RWPE2 (cell line): ENCODE results near the gene ST7.

ENCODE experiments used
- ATAC-seq: fragments of 200-7000 bp; cut with Tn5 transposase; 3 replicates; pipeline ENCODE4 v1.9.1; 2021; ENCODE audit warnings: low read depth
- DNase-seq: peaks from one replicate; pipeline ENCODE4 v3.0.0-alpha.2; 2020; ENCODE audit warnings: low spot score
- H3K27ac ChIP-seq: fragments of 450-650 bp; 2 replicates; pipeline ENCODE4 v1.5.1; 2017; ENCODE audit warnings: mild to moderate bottlenecking; ENCODE audit not compliant: poor library complexity, severe bottlenecking
- H3K27me3 ChIP-seq: fragments of 250-450 bp; sonication (Bioruptor Pico); 2 replicates; pipeline ENCODE4 v1.5.1; 2021; ENCODE audit warnings: mild to moderate bottlenecking, moderate library complexity; ENCODE audit not compliant: insufficient read depth, poor library complexity, severe bottlenecking
- H3K36me3 ChIP-seq: fragments of 250-450 bp; sonication (Bioruptor Pico); 2 replicates; pipeline ENCODE4 v1.5.1; 2020; ENCODE audit warnings: low read depth, mild to moderate bottlenecking, moderate library complexity
- H3K4me1 ChIP-seq: fragments of 250-450 bp; sonication (Bioruptor Pico); 2 replicates; pipeline ENCODE4 v1.5.1; 2021; ENCODE audit warnings: mild to moderate bottlenecking, moderate library complexity; ENCODE audit not compliant: insufficient read depth, poor library complexity, severe bottlenecking
- H3K4me3 ChIP-seq: fragments of 250-450 bp; sonication (Bioruptor Pico); 2 replicates; pipeline ENCODE4 v1.5.1; 2021; ENCODE audit warnings: mild to moderate bottlenecking, moderate library complexity; ENCODE audit not compliant: severe bottlenecking
- H3K9me3 ChIP-seq: fragments of 250-450 bp; sonication (Bioruptor Pico); 2 replicates; pipeline ENCODE4 v1.5.1; 2021; ENCODE audit warnings: mild to moderate bottlenecking, moderate library complexity; ENCODE audit not compliant: severe bottlenecking
- TF ChIP-seq, protein P1 (sequence below): fragments of 450-650 bp; IDR thresholded peaks from one replicate; pipeline ENCODE4 v1.5.1; 2017; ENCODE audit warnings: mild to moderate bottlenecking, moderate library complexity; ENCODE audit not compliant: poor library complexity, severe bottlenecking

ST7 gene

DNA sequence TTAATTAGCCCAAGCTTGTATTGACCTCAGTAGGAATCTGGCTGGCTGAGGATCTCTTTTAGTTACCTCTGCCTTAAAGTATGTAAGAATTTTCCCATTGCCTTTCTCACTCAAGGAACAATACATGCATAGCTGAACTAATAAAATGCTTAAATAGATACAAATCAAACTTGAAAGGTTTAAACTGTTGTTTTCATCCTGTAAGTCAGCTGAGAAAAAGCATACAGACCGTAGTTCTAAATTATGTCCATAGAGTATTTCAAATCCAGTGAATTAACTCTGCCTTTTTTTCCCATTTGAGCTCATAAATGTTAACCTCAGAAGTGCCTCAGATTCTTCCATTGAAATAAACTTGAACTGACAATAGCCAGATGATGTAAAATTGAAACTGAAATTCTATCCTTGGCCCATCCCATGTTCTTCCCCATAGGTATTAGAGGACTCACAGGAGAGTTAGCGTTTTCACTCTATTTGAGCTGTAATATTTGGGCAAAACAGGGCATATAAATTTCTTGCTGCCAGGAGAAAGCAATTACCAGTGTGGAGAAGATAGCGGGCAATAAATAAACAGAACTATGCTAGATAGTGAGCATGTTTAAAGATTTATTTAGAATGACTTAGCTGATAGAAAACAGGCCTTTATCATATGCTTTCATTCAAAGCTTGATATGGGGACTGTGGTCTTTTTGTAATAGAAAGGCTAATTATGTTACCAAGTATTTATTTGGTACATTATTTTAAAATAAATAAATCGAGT lies 205.8 kb downstream of the ST7 start:
- Histone ChIP-seq H3K27me3 (no peaks in the 10 kb centered on the region), H3K9me3 (no peaks in the 10 kb centered on the region), H3K4me1 (peaks cover 3% of the 10 kb centered on the region), H3K36me3 (no peaks in the 10 kb centered on the region), H3K4me3 (no peak overlapping the region), H3K27ac (no peak overlapping the region)
- DNase-seq (no peak), ATAC-seq (no peak)
- TF ChIP-seq, protein P1, sequence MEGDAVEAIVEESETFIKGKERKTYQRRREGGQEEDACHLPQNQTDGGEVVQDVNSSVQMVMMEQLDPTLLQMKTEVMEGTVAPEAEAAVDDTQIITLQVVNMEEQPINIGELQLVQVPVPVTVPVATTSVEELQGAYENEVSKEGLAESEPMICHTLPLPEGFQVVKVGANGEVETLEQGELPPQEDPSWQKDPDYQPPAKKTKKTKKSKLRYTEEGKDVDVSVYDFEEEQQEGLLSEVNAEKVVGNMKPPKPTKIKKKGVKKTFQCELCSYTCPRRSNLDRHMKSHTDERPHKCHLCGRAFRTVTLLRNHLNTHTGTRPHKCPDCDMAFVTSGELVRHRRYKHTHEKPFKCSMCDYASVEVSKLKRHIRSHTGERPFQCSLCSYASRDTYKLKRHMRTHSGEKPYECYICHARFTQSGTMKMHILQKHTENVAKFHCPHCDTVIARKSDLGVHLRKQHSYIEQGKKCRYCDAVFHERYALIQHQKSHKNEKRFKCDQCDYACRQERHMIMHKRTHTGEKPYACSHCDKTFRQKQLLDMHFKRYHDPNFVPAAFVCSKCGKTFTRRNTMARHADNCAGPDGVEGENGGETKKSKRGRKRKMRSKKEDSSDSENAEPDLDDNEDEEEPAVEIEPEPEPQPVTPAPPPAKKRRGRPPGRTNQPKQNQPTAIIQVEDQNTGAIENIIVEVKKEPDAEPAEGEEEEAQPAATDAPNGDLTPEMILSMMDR, result no peak

DNA sequence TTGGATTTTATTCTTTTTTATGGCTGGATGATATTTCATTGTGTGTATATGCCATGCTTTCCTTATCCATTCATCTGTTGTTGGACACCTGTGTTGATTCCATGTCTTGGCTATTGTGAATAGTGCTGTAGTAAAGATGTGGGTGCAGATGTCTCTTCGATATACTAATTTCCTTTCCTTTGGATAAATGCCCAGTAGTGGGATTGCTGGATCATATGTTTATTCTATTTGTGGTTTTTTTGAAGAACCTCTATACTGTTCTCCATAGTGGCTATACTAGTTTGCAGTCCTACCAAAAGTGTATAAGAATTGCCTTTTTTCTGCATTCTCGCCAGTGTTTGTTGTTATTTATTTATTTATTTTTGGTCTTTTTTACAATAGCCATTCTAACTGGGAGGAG lies 209.8 kb downstream of the ST7 start:
- Histone ChIP-seq H3K4me1 (no peaks in the 10 kb centered on the region), H3K36me3 (no peaks in the 10 kb centered on the region), H3K4me3 (no peak overlapping the region), H3K27me3 (no peaks in the 10 kb centered on the region), H3K9me3 (no peaks in the 10 kb centered on the region), H3K27ac (no peak overlapping the region)
- no peak for ATAC-seq
- no peak for DNase-seq
- TF ChIP-seq, protein P1, result no peak

DNA sequence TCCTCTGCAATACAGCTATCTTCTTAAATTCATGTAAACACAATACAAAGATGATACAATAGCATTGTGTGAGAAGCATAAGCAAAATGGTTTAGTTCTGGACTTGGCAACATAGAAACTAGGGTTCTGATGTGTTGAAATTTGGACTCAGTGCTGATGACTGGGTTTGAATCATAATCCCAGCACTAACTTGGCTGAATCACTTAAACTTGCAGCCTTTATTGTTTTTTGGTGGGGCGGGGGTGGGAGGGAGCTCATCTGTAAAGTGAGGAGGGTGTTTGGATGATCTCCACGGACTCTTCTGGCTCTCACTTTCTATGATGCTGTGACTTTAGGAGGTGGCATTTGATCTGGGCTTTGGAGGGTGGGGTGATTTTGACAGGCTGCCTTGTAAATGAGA lies 211.3 kb downstream of the ST7 start:
- TF ChIP-seq, protein P1, result no peak
- no peak for DNase-seq
- Histone ChIP-seq H3K4me1 (no peaks in the 10 kb centered on the region), H3K9me3 (no peaks in the 10 kb centered on the region), H3K4me3 (no peak overlapping the region), H3K27me3 (no peaks in the 10 kb centered on the region), H3K27ac (no peak overlapping the region), H3K36me3 (no peaks in the 10 kb centered on the region)
- ATAC-seq, result peak; percentile 66

GRCh38 chr7:117165656-117166055 lies 212.4 kb downstream of the ST7 start:
- no peak for DNase-seq
- Histone ChIP-seq H3K27me3 (no peaks in the 10 kb centered on the region), H3K4me1 (peaks cover 9% of the 10 kb centered on the region), H3K9me3 (no peaks in the 10 kb centered on the region), H3K4me3 (no peak overlapping the region), H3K27ac (no peak overlapping the region), H3K36me3 (no peaks in the 10 kb centered on the region)
- TF ChIP-seq, protein P1, result no peak
- no peak for ATAC-seq

- Histone ChIP-seq H3K36me3 (peaks cover 3% of the 10 kb centered on the region; the same call in 1 of the 2 replicates), H3K9me3 (no peaks in the 10 kb centered on the region), H3K4me1 (peaks cover 10% of the 10 kb centered on the region), H3K27ac (peak overlapping the region; percentile 16), H3K4me3 (no peak overlapping the region), H3K27me3 (no peaks in the 10 kb centered on the region)
- DNase-seq (no peak), ATAC-seq (peak; percentile 84)
- TF ChIP-seq, protein P1, result no peak
These were observed 216.6 kb downstream of the ST7 start for GRCh38 chr7:117169907-117170306.
